MM.1S (cell line): ENCODE results near the gene ABHD17B.

Source experiments
- DNase-seq: peaks from one replicate; pipeline ENCODE4 v3.0.0-alpha.2; 2015
- H2AFZ ChIP-seq: fragments of 300-600 bp; sonication (generic); 2 replicates; pipeline ENCODE4 v1.6.0; 2016; ENCODE audit warnings: antibody characterized with exemption, low read length
- H3F3A ChIP-seq: fragments of 300-600 bp; sonication (generic); 2 replicates; pipeline ENCODE4 v1.6.1; 2016; ENCODE audit warnings: mild to moderate bottlenecking, antibody characterized with exemption, low read length, moderate library complexity, mixed read lengths; ENCODE audit not compliant: insufficient read depth
- H3K27ac ChIP-seq: fragments of 300-600 bp; sonication (generic); 2 replicates; pipeline ENCODE4 v1.5.1; 2016; ENCODE audit warnings: mild to moderate bottlenecking, low read length
- H3K27me3 ChIP-seq: fragments of 300-600 bp; sonication (generic); replicated peaks from 2 replicates; pipeline ENCODE4 v1.6.0; 2016; ENCODE audit warnings: low read length; ENCODE audit not compliant: insufficient read depth
- H3K36me3 ChIP-seq: fragments of 300-600 bp; sonication (generic); replicated peaks from 2 replicates; pipeline ENCODE4 v1.6.1; 2016; ENCODE audit warnings: mild to moderate bottlenecking, low read length, mixed read lengths; ENCODE audit not compliant: insufficient read depth
- H3K4me1 ChIP-seq: fragments of 300-600 bp; sonication (generic); 2 replicates; pipeline ENCODE4 v1.6.1; 2016; ENCODE audit warnings: low read length, mixed read lengths
- H3K4me2 ChIP-seq: fragments of 300-600 bp; sonication (generic); 2 replicates; pipeline ENCODE4 v1.6.0; 2016; ENCODE audit warnings: low read depth, low read length
- H3K4me3 ChIP-seq: fragments of 300-600 bp; sonication (generic); 2 replicates; pipeline ENCODE4 v1.5.1; 2016; ENCODE audit warnings: low read length, mixed read lengths
- H3K79me2 ChIP-seq: fragments of 300-600 bp; sonication (generic); 2 replicates; pipeline ENCODE4 v1.6.1; 2016; ENCODE audit warnings: mixed run types, low read length, mixed read lengths
- H3K9ac ChIP-seq: fragments of 300-600 bp; sonication (generic); 2 replicates; pipeline ENCODE4 v1.6.1; 2016; ENCODE audit warnings: low read length, mixed read lengths
- H3K9me2 ChIP-seq: fragments of 300-600 bp; sonication (generic); replicated peaks from 2 replicates; pipeline ENCODE4 v1.6.1; 2016; ENCODE audit warnings: mild to moderate bottlenecking, low read length, mixed read lengths; ENCODE audit not compliant: insufficient read depth
- H3K9me3 ChIP-seq: fragments of 300-600 bp; sonication (generic); replicated peaks from 2 replicates; pipeline ENCODE4 v1.6.1; 2016; ENCODE audit warnings: mild to moderate bottlenecking, low read length, mixed read lengths; ENCODE audit not compliant: insufficient read depth
- H4K20me1 ChIP-seq: fragments of 300-600 bp; sonication (generic); 2 replicates; pipeline ENCODE4 v1.6.1; 2016; ENCODE audit warnings: mild to moderate bottlenecking, low read length, moderate library complexity, mixed read lengths; ENCODE audit not compliant: insufficient read depth
- EZH2 ChIP-seq: fragments of 300-600 bp; sonication (generic); optimal IDR thresholded peaks from 2 replicates; pipeline ENCODE3; 2017; ENCODE audit warnings: low read depth, mild to moderate bottlenecking, antibody characterized with exemption, low read length, mixed read lengths
- EZH2phosphoT487 ChIP-seq: fragments of 300-600 bp; sonication (generic); IDR thresholded peaks from 2 replicates; pipeline ENCODE4 v1.6.1; 2018; ENCODE audit warnings: antibody characterized with exemption, low read length
- TF ChIP-seq, protein P1 (sequence below): fragments of 300-600 bp; sonication (generic); IDR thresholded peaks from 2 replicates; pipeline ENCODE4 v1.5.1; 2016; ENCODE audit warnings: antibody characterized with exemption, low read length, mixed read lengths

The ABHD17B gene

DNA sequence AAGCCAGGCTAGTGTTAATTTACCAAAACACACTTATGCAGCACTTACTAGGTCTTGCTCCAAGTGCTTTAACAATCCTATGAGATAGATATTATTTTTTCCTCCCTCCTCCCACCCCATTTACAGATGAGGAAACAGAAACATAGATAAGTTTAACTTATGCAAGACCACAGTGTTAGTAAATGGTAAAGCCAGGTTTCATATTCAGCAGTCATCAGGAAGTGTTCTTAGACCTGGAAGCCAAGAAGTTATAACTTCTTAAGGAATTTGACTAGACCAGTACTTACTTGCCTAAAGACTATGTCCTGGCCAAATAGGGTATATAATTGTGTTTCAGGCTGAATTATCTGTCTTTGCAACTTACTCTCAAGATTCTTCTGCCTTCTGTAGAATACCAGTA lies 15.9 kb downstream of the ABHD17B start:
- Histone ChIP-seq H3K27me3 (no peaks in the 10 kb centered on the region), H3K27ac (peak overlapping the region; percentile 32; the same call in 1 of the 2 replicates), H3K9me3 (no peaks in the 10 kb centered on the region), H3K9ac (no peak overlapping the region), H3K79me2 (peaks cover 94% of the 10 kb centered on the region), H3K36me3 (no peaks in the 10 kb centered on the region), H2AFZ (no peak overlapping the region), H3F3A (peaks cover 31% of the 10 kb centered on the region), H3K9me2 (no peaks in the 10 kb centered on the region), H4K20me1 (no peaks in the 10 kb centered on the region), H3K4me1 (peaks cover 56% of the 10 kb centered on the region), H3K4me2 (peak overlapping the region; percentile 38; the same call in 1 of the 2 replicates), H3K4me3 (no peak overlapping the region)
- no peak for DNase-seq
- TF ChIP-seq, protein P1, sequence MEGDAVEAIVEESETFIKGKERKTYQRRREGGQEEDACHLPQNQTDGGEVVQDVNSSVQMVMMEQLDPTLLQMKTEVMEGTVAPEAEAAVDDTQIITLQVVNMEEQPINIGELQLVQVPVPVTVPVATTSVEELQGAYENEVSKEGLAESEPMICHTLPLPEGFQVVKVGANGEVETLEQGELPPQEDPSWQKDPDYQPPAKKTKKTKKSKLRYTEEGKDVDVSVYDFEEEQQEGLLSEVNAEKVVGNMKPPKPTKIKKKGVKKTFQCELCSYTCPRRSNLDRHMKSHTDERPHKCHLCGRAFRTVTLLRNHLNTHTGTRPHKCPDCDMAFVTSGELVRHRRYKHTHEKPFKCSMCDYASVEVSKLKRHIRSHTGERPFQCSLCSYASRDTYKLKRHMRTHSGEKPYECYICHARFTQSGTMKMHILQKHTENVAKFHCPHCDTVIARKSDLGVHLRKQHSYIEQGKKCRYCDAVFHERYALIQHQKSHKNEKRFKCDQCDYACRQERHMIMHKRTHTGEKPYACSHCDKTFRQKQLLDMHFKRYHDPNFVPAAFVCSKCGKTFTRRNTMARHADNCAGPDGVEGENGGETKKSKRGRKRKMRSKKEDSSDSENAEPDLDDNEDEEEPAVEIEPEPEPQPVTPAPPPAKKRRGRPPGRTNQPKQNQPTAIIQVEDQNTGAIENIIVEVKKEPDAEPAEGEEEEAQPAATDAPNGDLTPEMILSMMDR = no peak
- TF ChIP-seq EZH2 (no peak), EZH2phosphoT487 (no peak)

DNA sequence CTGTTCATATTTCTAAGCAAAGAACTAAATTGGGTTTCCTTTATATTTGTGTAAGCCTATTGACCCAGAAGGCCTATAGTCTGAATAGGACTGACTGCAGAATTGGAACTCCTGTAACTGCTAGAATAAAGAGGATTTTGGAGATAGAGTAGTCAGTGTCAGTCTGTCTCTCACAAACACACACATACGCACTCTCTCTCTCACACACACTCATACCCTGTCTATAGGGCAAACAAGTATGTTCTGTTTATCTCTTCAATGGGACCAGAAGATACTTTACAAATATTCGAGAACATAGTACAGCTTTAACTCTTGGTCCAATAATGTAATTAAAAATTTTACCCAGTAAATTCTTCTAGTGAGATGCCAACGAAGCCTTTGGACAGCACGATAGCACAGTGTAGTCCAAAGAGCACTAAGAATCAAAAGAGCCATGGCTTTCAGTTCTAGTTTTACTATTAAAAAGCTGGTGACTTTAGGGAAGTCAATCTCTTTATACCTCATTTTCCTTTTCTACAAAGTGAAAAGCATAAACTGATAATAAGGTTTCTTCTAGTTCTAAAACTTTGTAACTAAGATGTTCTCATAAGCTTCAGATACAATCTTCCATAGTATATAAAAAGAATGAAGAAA lies 19.3 kb downstream of the ABHD17B start:
- no peaks in the 10 kb centered on the region for H3K9me2 ChIP-seq
- TF ChIP-seq, protein P1 = no peak
- no peak for TF ChIP-seq EZH2
- TF ChIP-seq EZH2phosphoT487 = no peak
- no peaks in the 10 kb centered on the region for H3K36me3 ChIP-seq
- no peaks in the 10 kb centered on the region for H3K27me3 ChIP-seq
- H3K79me2 ChIP-seq = peaks cover 96% of the 10 kb centered on the region
- peaks cover 7% of the 10 kb centered on the region for H3F3A ChIP-seq
- DNase-seq = no peak
- H3K9me3 ChIP-seq = no peaks in the 10 kb centered on the region
- no peak overlapping the region for H3K4me3 ChIP-seq
- no peak overlapping the region for H3K9ac ChIP-seq
- no peak overlapping the region for H3K4me2 ChIP-seq
- no peak overlapping the region for H2AFZ ChIP-seq
- peaks cover 24% of the 10 kb centered on the region for H3K4me1 ChIP-seq
- H4K20me1 ChIP-seq = no peaks in the 10 kb centered on the region
- no peak overlapping the region for H3K27ac ChIP-seq

GRCh38 chr9:71890042-71890679 lies 20.8 kb downstream of the ABHD17B start:
- H4K20me1 ChIP-seq = no peaks in the 10 kb centered on the region
- H3K27me3 ChIP-seq = no peaks in the 10 kb centered on the region
- no peak overlapping the region for H2AFZ ChIP-seq
- no peak overlapping the region for H3K27ac ChIP-seq
- no peak for DNase-seq
- H3K36me3 ChIP-seq = no peaks in the 10 kb centered on the region
- H3K9me2 ChIP-seq = no peaks in the 10 kb centered on the region
- H3K9ac ChIP-seq = no peak overlapping the region
- no peak overlapping the region for H3K4me2 ChIP-seq
- H3K4me3 ChIP-seq = no peak overlapping the region
- H3K4me1 ChIP-seq = peaks cover 9% of the 10 kb centered on the region
- H3K9me3 ChIP-seq = no peaks in the 10 kb centered on the region
- TF ChIP-seq, protein P1 = no peak
- TF ChIP-seq EZH2 (no peak), EZH2phosphoT487 (no peak)
- H3F3A ChIP-seq = peaks cover 2% of the 10 kb centered on the region
- H3K79me2 ChIP-seq = peaks cover 96% of the 10 kb centered on the region
